GM06990 (cell line): Measurements from ENCODE around the gene ADAMTSL1.

Experiments
- DNase-seq: peaks from one replicate; pipeline ENCODE4 v3.0.0-alpha.2; 2011; ENCODE audit not compliant: insufficient read length; ENCODE audit errors: extremely low read depth
- H3K27me3 ChIP-seq: replicated peaks from 2 replicates; pipeline ENCODE4 v1.6.0; 2011; ENCODE audit warnings: low read length; ENCODE audit not compliant: control insufficient read depth, insufficient read depth
- H3K36me3 ChIP-seq: 2 replicates; pipeline ENCODE4 v1.5.1; 2011; ENCODE audit warnings: low read length; ENCODE audit not compliant: control insufficient read depth, insufficient read depth
- H3K4me3 ChIP-seq: replicated peaks from 2 replicates; pipeline ENCODE4 v1.5.1; 2011; ENCODE audit warnings: low read depth, mild to moderate bottlenecking, control low read depth, low read length
- CTCF ChIP-seq: IDR thresholded peaks from 2 replicates; pipeline ENCODE4 v1.5.1; 2011; ENCODE audit warnings: low read length, control low read depth, mild to moderate bottlenecking, inconsistent platforms; ENCODE audit not compliant: insufficient read depth, poor library complexity, severe bottlenecking

Gene ADAMTSL1

GRCh38 chr9:18888290-18888689, 414.3 kb downstream of the ADAMTSL1 start:
- Histone ChIP-seq H3K4me3 (no peak overlapping the region), H3K27me3 (no peaks in the 10 kb centered on the region), H3K36me3 (no peaks in the 10 kb centered on the region)
- TF ChIP-seq CTCF = no peak
- no peak for DNase-seq

- Histone ChIP-seq H3K4me3 (no peak overlapping the region), H3K36me3 (no peaks in the 10 kb centered on the region), H3K27me3 (no peaks in the 10 kb centered on the region)
- DNase-seq = no peak
- TF ChIP-seq CTCF = no peak
Observed at GRCh38 chr9:18889550-18889949, 415.6 kb downstream of the ADAMTSL1 start.

GRCh38 chr9:18890372-18890771, 416.4 kb downstream of the ADAMTSL1 start:
- DNase-seq = no peak
- H3K36me3 ChIP-seq = no peaks in the 10 kb centered on the region
- H3K27me3 ChIP-seq = no peaks in the 10 kb centered on the region
- TF ChIP-seq CTCF = no peak
- H3K4me3 ChIP-seq = no peak overlapping the region

- no peak for TF ChIP-seq CTCF
- no peaks in the 10 kb centered on the region for H3K36me3 ChIP-seq
- H3K4me3 ChIP-seq = no peak overlapping the region
- DNase-seq = no peak
- H3K27me3 ChIP-seq = no peaks in the 10 kb centered on the region
Observed at GRCh38 chr9:18891946-18892670, 418.2 kb downstream of the ADAMTSL1 start.

- DNase-seq = no peak
- no peak for TF ChIP-seq CTCF
Observed at GRCh38 chr9:18893046-18893445, 419.1 kb downstream of the ADAMTSL1 start.

GRCh38 chr9:18893491-18893890, 419.5 kb downstream of the ADAMTSL1 start:
- no peak for DNase-seq
- Histone ChIP-seq H3K36me3 (no peaks in the 10 kb centered on the region), H3K27me3 (no peaks in the 10 kb centered on the region), H3K4me3 (no peak overlapping the region)
- TF ChIP-seq CTCF = no peak

More at GRCh38 chr9:18893046-18893445, 419.1 kb downstream of the ADAMTSL1 start:
- Histone ChIP-seq H3K27me3 (no peaks in the 10 kb centered on the region), H3K36me3 (no peaks in the 10 kb centered on the region), H3K4me3 (no peak overlapping the region)
